Measurements from ENCODE around the gene CGB8. TPM values are rescaled to one million over a fixed set of nuclear protein-coding genes. Genes with fewer than 3 reads are reported as not detected.

Gene CGB8
- polyA plus RNA-seq, 1 donor (not counting 4 experiments of a cell fraction or from before 2014, with no cell fraction given), result not detected

DNA sequence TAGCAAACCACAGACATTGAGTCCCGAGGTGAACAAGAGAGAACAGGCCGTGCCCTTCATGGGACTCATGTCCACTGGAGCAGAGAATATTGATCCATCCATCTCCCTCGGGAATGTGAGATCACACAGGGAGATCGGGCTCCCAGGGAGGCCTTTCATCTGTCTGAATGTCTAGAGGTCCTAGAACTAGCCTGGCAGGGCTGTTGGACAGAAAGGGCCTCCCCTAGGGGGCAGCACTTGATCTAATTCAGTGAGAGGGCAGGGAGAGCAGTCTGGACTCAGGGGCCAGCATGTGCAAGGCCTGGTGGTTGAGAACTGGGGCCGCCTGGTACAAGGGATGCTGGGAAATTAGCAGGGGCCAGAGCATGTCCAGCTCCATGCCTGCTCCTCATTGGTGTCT lies 50.9 kb downstream of the CGB8 start:
- no peak overlapping the region for H3K4me3 ChIP-seq (ENCODE audit: control insufficient read depth in 2 of 3, extremely low read depth in 1 of 3, insufficient read depth in 2 of 3, low read depth in 1 of 3, low read length in 3 of 3)
- peaks cover 3% of the 10 kb centered on the region for H3K9me1 ChIP-seq (ENCODE audit: control insufficient read depth, extremely low read depth, insufficient read depth, low read length)
- no peak overlapping the region for H3K9ac ChIP-seq (ENCODE audit: control insufficient read depth, extremely low read depth, insufficient read depth, low read length)
- no peaks in the 10 kb centered on the region for H3K27me3 ChIP-seq (ENCODE audit: control insufficient read depth, extremely low read depth, insufficient read depth, low read length)
- no peak for DNase-seq (ENCODE audit: low read depth, low spot score)
- H2AFZ ChIP-seq (ENCODE audit: control insufficient read depth, low read length), result no peak overlapping the region
- no peak overlapping the region for H3K4me2 ChIP-seq (ENCODE audit: control insufficient read depth, extremely low read depth, insufficient read depth, low read depth, low read length)
- dilution Hi-C loops (cut with MboI; ENCODE audit: extremely low pct_ligation_motif_present, low sequenced_read_pairs), result no loop called here
- TF ChIP-seq EZH2 (IDR thresholded peaks at IDR 0.05; ENCODE audit: low read length), result no peak
- TF ChIP-seq, protein P1, sequence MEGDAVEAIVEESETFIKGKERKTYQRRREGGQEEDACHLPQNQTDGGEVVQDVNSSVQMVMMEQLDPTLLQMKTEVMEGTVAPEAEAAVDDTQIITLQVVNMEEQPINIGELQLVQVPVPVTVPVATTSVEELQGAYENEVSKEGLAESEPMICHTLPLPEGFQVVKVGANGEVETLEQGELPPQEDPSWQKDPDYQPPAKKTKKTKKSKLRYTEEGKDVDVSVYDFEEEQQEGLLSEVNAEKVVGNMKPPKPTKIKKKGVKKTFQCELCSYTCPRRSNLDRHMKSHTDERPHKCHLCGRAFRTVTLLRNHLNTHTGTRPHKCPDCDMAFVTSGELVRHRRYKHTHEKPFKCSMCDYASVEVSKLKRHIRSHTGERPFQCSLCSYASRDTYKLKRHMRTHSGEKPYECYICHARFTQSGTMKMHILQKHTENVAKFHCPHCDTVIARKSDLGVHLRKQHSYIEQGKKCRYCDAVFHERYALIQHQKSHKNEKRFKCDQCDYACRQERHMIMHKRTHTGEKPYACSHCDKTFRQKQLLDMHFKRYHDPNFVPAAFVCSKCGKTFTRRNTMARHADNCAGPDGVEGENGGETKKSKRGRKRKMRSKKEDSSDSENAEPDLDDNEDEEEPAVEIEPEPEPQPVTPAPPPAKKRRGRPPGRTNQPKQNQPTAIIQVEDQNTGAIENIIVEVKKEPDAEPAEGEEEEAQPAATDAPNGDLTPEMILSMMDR (optimal IDR thresholded peaks at IDR 0.05 in 1 of 3, IDR thresholded peaks at IDR 0.05 in 1 of 3, conservative IDR thresholded peaks at IDR 0.05 in 1 of 3; ENCODE audit: extremely low read depth in 1 of 3, insufficient read depth in 2 of 3, low read length in 3 of 3), result peak; percentile 60 to 72 (median 71)
- peaks cover 11% of the 10 kb centered on the region for H3K4me1 ChIP-seq (ENCODE audit: control insufficient read depth, extremely low read depth, insufficient read depth, low read length)
- peaks cover 6 to 16% of the 10 kb centered on the region in 2 experiments for H3K36me3 ChIP-seq (ENCODE audit: control insufficient read depth in 2 of 2, extremely low read depth in 1 of 2, insufficient read depth in 2 of 2, low read length in 2 of 2)
- no peaks in the 10 kb centered on the region for H4K20me1 ChIP-seq (ENCODE audit: control insufficient read depth, extremely low read depth, insufficient read depth, low read length)
- no peaks in the 10 kb centered on the region for H3K9me3 ChIP-seq (ENCODE audit: control insufficient read depth, low read depth, low read length)
- H3K27ac ChIP-seq (ENCODE audit: control insufficient read depth, insufficient read depth, low read length), result no peak overlapping the region
- FAIRE-seq, result no peak
- H3K79me2 ChIP-seq (ENCODE audit: control insufficient read depth, insufficient read depth, low read length), result peaks cover 47% of the 10 kb centered on the region

Small RNA genes lying within 50 kb of the gene (small RNA-seq; reads per million reads assigned to genes)
- gene MIR6798 (ENCODE audit: insufficient read length in 3 of 3, low read depth in 3 of 3, low replicate concordance in 1 of 3) (0 reads per million in 3 experiments), gene RN7SL708P (ENCODE audit: insufficient read length in 3 of 3, low read depth in 3 of 3, low replicate concordance in 1 of 3) (0 reads per million in 3 experiments)

Other genes starting within 250 kb of the CGB8 start
- gene BCAT2, start 238.1 kb downstream of the CGB8 start, polyA plus RNA-seq, result 19.0 to 27.3 TPM (median 20.4 TPM) in 3 replicates
- 0.92 to 1.2 TPM (median 1.0 TPM) in 3 replicates for gene HSD17B14, start 212.6 kb downstream of the CGB8 start, polyA plus RNA-seq
- gene PLEKHA4, start 180.5 kb downstream of the CGB8 start, polyA plus RNA-seq, result 1.2 to 2.2 TPM (median 1.8 TPM) in 3 replicates
- 23.6 to 36.6 TPM (median 32.5 TPM) in 3 replicates for gene PPP1R15A, start 176.7 kb downstream of the CGB8 start, polyA plus RNA-seq
- gene TULP2, start 150.4 kb downstream of the CGB8 start, polyA plus RNA-seq, result not detected in 3 replicates
- 44.3 to 65.1 TPM (median 59.2 TPM) in 3 replicates for gene NUCB1, start 148.8 kb downstream of the CGB8 start, polyA plus RNA-seq
- 0.45 to 1.8 TPM (median 0.52 TPM) in 3 replicates for gene DHDH, start 115.4 kb downstream of the CGB8 start, polyA plus RNA-seq
- 75.3 to 139 TPM (median 113 TPM) in 3 replicates for gene BAX, start 94.2 kb downstream of the CGB8 start, polyA plus RNA-seq
- gene FTL, start 83.8 kb downstream of the CGB8 start, polyA plus RNA-seq, result 805 to 2,115 TPM (median 838 TPM) in 3 replicates
- gene GYS1, start 55.8 kb downstream of the CGB8 start, polyA plus RNA-seq, result 46.5 to 61.9 TPM (median 58.6 TPM) in 3 replicates
- 126 to 162 TPM (median 141 TPM) in 3 replicates for gene RUVBL2, start 55.2 kb downstream of the CGB8 start, polyA plus RNA-seq
- gene LHB, start 32.0 kb downstream of the CGB8 start, polyA plus RNA-seq, result 0.33 to 0.44 TPM in 2 of 3 replicates, not detected in the other
- not detected in 3 replicates for gene CGB3, start 24.8 kb downstream of the CGB8 start, polyA plus RNA-seq
- not detected in 3 replicates for gene CGB2, start 17.2 kb downstream of the CGB8 start, polyA plus RNA-seq
- gene CGB1, start 12.2 kb downstream of the CGB8 start, polyA plus RNA-seq, result not detected in 3 replicates
- gene CGB5, start 5.3 kb downstream of the CGB8 start, polyA plus RNA-seq, result 0.20 to 0.24 TPM (median 0.21 TPM) in 3 replicates
- 0.92 to 4.1 TPM (median 1.2 TPM) in 3 replicates for gene CGB7, start 8.6 kb upstream of the CGB8 start, polyA plus RNA-seq
- gene NTF4, start 15.7 kb upstream of the CGB8 start, polyA plus RNA-seq, result 5.5 to 14.4 TPM (median 8.3 TPM) in 3 replicates
- gene KCNA7, start 23.6 kb upstream of the CGB8 start, polyA plus RNA-seq, result not detected in 3 replicates
- gene SNRNP70, start 36.3 kb upstream of the CGB8 start, polyA plus RNA-seq, result 116 to 186 TPM (median 149 TPM) in 3 replicates
- 1.6 to 2.8 TPM (median 1.7 TPM) in 3 replicates for gene LIN7B, start 65.3 kb upstream of the CGB8 start, polyA plus RNA-seq
- gene C19orf73, start 70.0 kb upstream of the CGB8 start, polyA plus RNA-seq, result 0.54 to 0.98 TPM (median 0.71 TPM) in 3 replicates
- gene PPFIA3, start 70.4 kb upstream of the CGB8 start, polyA plus RNA-seq, result 3.0 to 3.4 TPM (median 3.1 TPM) in 3 replicates
- gene HRC, start 106.3 kb upstream of the CGB8 start, polyA plus RNA-seq, result 0.03 to 0.08 TPM in 2 of 3 replicates, not detected in the other
- 16.1 to 23.3 TPM (median 16.1 TPM) in 3 replicates for gene TRPM4, start 108.7 kb upstream of the CGB8 start, polyA plus RNA-seq

All from keratinocyte (primary cell).